HepG2 (cell line): ENCODE results near the gene TCF25. TPM values are rescaled to one million over a fixed set of nuclear protein-coding genes. Genes with fewer than 3 reads are reported as not detected.
A peak's percentile ranks its signal among the peaks of the same experiment; 100 is the strongest.

Source experiments
- ARID2 ChIP-seq: sonication (generic); formaldehyde crosslinking; IDR thresholded peaks from 2 replicates; pipeline ENCODE4 v1.8.1; 2022; ENCODE audit warnings: mild to moderate bottlenecking, missing genetic modification reagents, borderline replicate concordance
- CENPT ChIP-seq: sonication (generic); formaldehyde crosslinking; IDR thresholded peaks from 2 replicates; pipeline ENCODE4 v1.8.0; 2022; ENCODE audit warnings: low read depth, mild to moderate bottlenecking, moderate library complexity, missing genetic modification reagents
- DZIP1 ChIP-seq: sonication (generic); formaldehyde crosslinking; IDR thresholded peaks from 2 replicates; pipeline ENCODE4 v1.5.0; 2020; ENCODE audit warnings: mild to moderate bottlenecking, missing genetic modification reagents
- JDP2 ChIP-seq: sonication (generic); formaldehyde crosslinking; IDR thresholded peaks from 2 replicates; pipeline ENCODE4 v1.8.1; 2022; ENCODE audit warnings: missing genetic modification reagents, borderline replicate concordance
- SIN3A ChIP-seq: IDR thresholded peaks from 2 replicates; pipeline ENCODE4 v1.6.1; 2011; ENCODE audit warnings: low read depth, mild to moderate bottlenecking, control low read depth, low read length, borderline replicate concordance
- SOX13 ChIP-seq, 3 experiments: fragments of 450-650 bp in 1 of 3; sonication (generic) in 1 of 3; formaldehyde crosslinking in 1 of 3; IDR thresholded peaks in 2 of 3; conservative IDR thresholded peaks in 1 of 3; 2 replicates each; pipeline versions ENCODE4 v1.5.0 to v1.6.1; 2016 to 2020; ENCODE audit warnings: antibody characterized with exemption in 1 of 3, mild to moderate bottlenecking in 1 of 3, missing compliant biosample characterization in 1 of 3, missing genetic modification reagents in 1 of 3, moderate library complexity in 1 of 3
- THAP11 ChIP-seq: IDR thresholded peaks from 2 replicates; pipeline ENCODE4 v1.6.1; 2016; ENCODE audit warnings: missing biosample characterization, missing genetic modification reagents
- ZNF496 ChIP-seq: sonication (generic); formaldehyde crosslinking; IDR thresholded peaks from 2 replicates; pipeline ENCODE4 v1.8.1; 2023; ENCODE audit warnings: mild to moderate bottlenecking, moderate library complexity, missing genetic modification reagents; ENCODE audit not compliant: insufficient replicate concordance
- polyA plus RNA-seq, 8 experiments: library from polyadenylated mRNA; depleted of rRNA in 3 of 8; stranded (reverse) in 7 of 8; unstranded in 1 of 8; fragments of >200 nt; fragmentation: Illumina TruSeq in 4 of 8; extraction: Trizol in 4 of 8; gene quantifications; 2 replicates each; pipeline versions ENCODE4 v1.2.1 to v1.2.3, GENCODE V29; 2011 to 2016; ENCODE audit warnings: low read depth in 4 of 8, missing spikeins in 1 of 8, mixed read lengths in 1 of 8; ENCODE audit not compliant: insufficient read depth in 1 of 8
- total RNA-seq, 5 experiments: library from RNA; depleted of rRNA; stranded (reverse); fragments of >200 nt; fragmentation: Illumina TruSeq; extraction: Trizol; gene quantifications; 2 replicates each; pipeline ENCODE4 v1.2.3, GENCODE V29; 2016; ENCODE audit warnings: low read depth in 1 of 5
- TF ChIP-seq, protein P1 (sequence below): sonication (generic); formaldehyde crosslinking; IDR thresholded peaks from 2 replicates; pipeline ENCODE4 v1.5.0; 2020; ENCODE audit warnings: mild to moderate bottlenecking, missing genetic modification reagents

Gene TCF25
- total and polyA plus RNA-seq, 2 of the 13 experiments (the other 11 are each of a cell fraction or from before 2014, with no cell fraction given) = 138 to 206 TPM

GRCh38 chr16:89938175-89938885 is 64.9 kb downstream of the TCF25 start (continued):
- TF ChIP-seq, protein P1, sequence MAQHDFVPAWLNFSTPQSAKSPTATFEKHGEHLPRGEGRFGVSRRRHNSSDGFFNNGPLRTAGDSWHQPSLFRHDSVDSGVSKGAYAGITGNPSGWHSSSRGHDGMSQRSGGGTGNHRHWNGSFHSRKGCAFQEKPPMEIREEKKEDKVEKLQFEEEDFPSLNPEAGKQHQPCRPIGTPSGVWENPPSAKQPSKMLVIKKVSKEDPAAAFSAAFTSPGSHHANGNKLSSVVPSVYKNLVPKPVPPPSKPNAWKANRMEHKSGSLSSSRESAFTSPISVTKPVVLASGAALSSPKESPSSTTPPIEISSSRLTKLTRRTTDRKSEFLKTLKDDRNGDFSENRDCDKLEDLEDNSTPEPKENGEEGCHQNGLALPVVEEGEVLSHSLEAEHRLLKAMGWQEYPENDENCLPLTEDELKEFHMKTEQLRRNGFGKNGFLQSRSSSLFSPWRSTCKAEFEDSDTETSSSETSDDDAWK (CRISPR knock-in tag) = no peak
- TF ChIP-seq JDP2 (CRISPR knock-in tag) (no peak), SOX13 (IDR thresholded peaks at IDR 0.05) (no peak), SOX13 (CRISPR knock-in tag; conservative IDR thresholded peaks at IDR 0.05 in 1 of 2, IDR thresholded peaks at IDR 0.05 in 1 of 2) (no peak), SIN3A (peak; percentile 46; the same call in 1 of the 2 replicates), ARID2 (CRISPR knock-in tag) (0 out of 2 replicates have a peak, but pooled peaks have one; percentile 64), CENPT (CRISPR knock-in tag) (no peak), ZNF496 (CRISPR knock-in tag) (no peak), DZIP1 (no peak), THAP11 (CRISPR knock-in tag) (0 out of 2 replicates have a peak, but pooled peaks have one; percentile 2)
